ENCODE results near the gene ABHD16B.
"Not testable (repeated sequence)": the region's sequence is repeated elsewhere in the genome, so short reads cannot be mapped to it uniquely, and the experiment has no call there.

The ABHD16B gene

GRCh38 chr20:63873477-63873971 lies 12.2 kb downstream of the ABHD16B start:
- Mint-ChIP-seq H3K4me1 (peaks cover 11% of the 10 kb centered on the region), H3K36me3 (ENCODE audit: low read depth) (peaks cover 41% of the 10 kb centered on the region), H3K4me3 (peak overlapping the region; percentile 26), H3K27me3 (no peaks in the 10 kb centered on the region), H3K27ac (peak overlapping the region; percentile 91), H3K9me3 (no peaks in the 10 kb centered on the region)
- ATAC-seq (peak; percentile 98), DNase-seq (no peak)

- H3K4me3 Mint-ChIP-seq, H3K27me3 Mint-ChIP-seq, H3K27ac Mint-ChIP-seq, DNase-seq, H3K9me3 Mint-ChIP-seq, ATAC-seq: not testable (repeated sequence)
- peaks cover 41% of the 10 kb centered on the region for H3K36me3 Mint-ChIP-seq (ENCODE audit: low read depth)
- peaks cover 11% of the 10 kb centered on the region for H3K4me1 Mint-ChIP-seq
Measured at GRCh38 chr20:63874241-63874640, 12.9 kb downstream of the ABHD16B start.

- Mint-ChIP-seq H3K4me1 (peaks cover 11% of the 10 kb centered on the region), H3K27me3 (no peaks in the 10 kb centered on the region), H3K27ac (no peak overlapping the region), H3K9me3 (no peaks in the 10 kb centered on the region), H3K36me3 (ENCODE audit: low read depth) (peaks cover 32% of the 10 kb centered on the region), H3K4me3 (no peak overlapping the region)
- DNase-seq (no peak), ATAC-seq (no peak)
Measured at GRCh38 chr20:63876489-63877036, 15.3 kb downstream of the ABHD16B start.

GRCh38 chr20:63877755-63878470 lies 16.6 kb downstream of the ABHD16B start:
- no peak for DNase-seq
- Mint-ChIP-seq H3K36me3 (ENCODE audit: low read depth) (peaks cover 27% of the 10 kb centered on the region), H3K4me1 (peaks cover 8% of the 10 kb centered on the region), H3K27ac (no peak overlapping the region), H3K4me3 (no peak overlapping the region), H3K9me3 (no peaks in the 10 kb centered on the region), H3K27me3 (no peaks in the 10 kb centered on the region)
- no peak for ATAC-seq

- Mint-ChIP-seq H3K4me1 (no peaks in the 10 kb centered on the region), H3K4me3 (no peak overlapping the region), H3K27ac (no peak overlapping the region), H3K9me3 (no peaks in the 10 kb centered on the region), H3K36me3 (ENCODE audit: low read depth) (peaks cover 19% of the 10 kb centered on the region), H3K27me3 (no peaks in the 10 kb centered on the region)
- no peak for ATAC-seq
- no peak for DNase-seq
Measured at GRCh38 chr20:63878899-63879663, 17.8 kb downstream of the ABHD16B start.

- not testable (repeated sequence) for H3K27ac Mint-ChIP-seq; ATAC-seq; DNase-seq; H3K36me3 Mint-ChIP-seq (ENCODE audit: low read depth); H3K4me1 Mint-ChIP-seq; H3K9me3 Mint-ChIP-seq; H3K27me3 Mint-ChIP-seq; H3K4me3 Mint-ChIP-seq
Measured at GRCh38 chr20:63880901-63881300, 19.6 kb downstream of the ABHD16B start.

- H3K9me3 Mint-ChIP-seq, result no peaks in the 10 kb centered on the region
- H3K27me3 Mint-ChIP-seq, result no peaks in the 10 kb centered on the region
- H3K4me1 Mint-ChIP-seq, result peaks cover 9% of the 10 kb centered on the region
- peaks cover 2% of the 10 kb centered on the region for H3K36me3 Mint-ChIP-seq (ENCODE audit: low read depth)
- H3K4me3 Mint-ChIP-seq, result no peak overlapping the region
- ATAC-seq (no peak), DNase-seq (no peak)
- H3K27ac Mint-ChIP-seq, result no peak overlapping the region
Measured at GRCh38 chr20:63881451-63882226, 20.3 kb downstream of the ABHD16B start.

GRCh38 chr20:63882257-63883200 lies 21.2 kb downstream of the ABHD16B start:
- no peaks in the 10 kb centered on the region for H3K27me3 Mint-ChIP-seq
- no peak for ATAC-seq
- no peak overlapping the region for H3K27ac Mint-ChIP-seq
- H3K4me1 Mint-ChIP-seq, result peaks cover 9% of the 10 kb centered on the region
- peaks cover 4% of the 10 kb centered on the region for H3K36me3 Mint-ChIP-seq (ENCODE audit: low read depth)
- DNase-seq, result no peak
- H3K9me3 Mint-ChIP-seq, result no peaks in the 10 kb centered on the region
- no peak overlapping the region for H3K4me3 Mint-ChIP-seq

GRCh38 chr20:63883201-63883593 lies 21.9 kb downstream of the ABHD16B start:
- Mint-ChIP-seq H3K36me3 (ENCODE audit: low read depth) (peaks cover 4% of the 10 kb centered on the region), H3K9me3 (no peaks in the 10 kb centered on the region), H3K27me3 (no peaks in the 10 kb centered on the region), H3K27ac (no peak overlapping the region), H3K4me1 (peaks cover 9% of the 10 kb centered on the region), H3K4me3 (no peak overlapping the region)
- DNase-seq (no peak), ATAC-seq (no peak)

GRCh38 chr20:63884506-63885263 lies 23.4 kb downstream of the ABHD16B start:
- no peak overlapping the region for H3K27ac Mint-ChIP-seq
- peaks cover 10% of the 10 kb centered on the region for H3K36me3 Mint-ChIP-seq (ENCODE audit: low read depth)
- H3K4me3 Mint-ChIP-seq, result no peak overlapping the region
- H3K27me3 Mint-ChIP-seq, result no peaks in the 10 kb centered on the region
- DNase-seq, result no peak
- peak; percentile 33 for ATAC-seq
- peaks cover 9% of the 10 kb centered on the region for H3K4me1 Mint-ChIP-seq
- no peaks in the 10 kb centered on the region for H3K9me3 Mint-ChIP-seq

- ATAC-seq, result peak; percentile 16
- Mint-ChIP-seq H3K27ac (no peak overlapping the region), H3K36me3 (ENCODE audit: low read depth) (peaks cover 16% of the 10 kb centered on the region)
Measured at GRCh38 chr20:63885264-63886053, 24.2 kb downstream of the ABHD16B start.

GRCh38 chr20:63886054-63886419 lies 24.7 kb downstream of the ABHD16B start:
- Mint-ChIP-seq H3K27me3 (no peaks in the 10 kb centered on the region), H3K4me1 (peaks cover 9% of the 10 kb centered on the region), H3K36me3 (ENCODE audit: low read depth) (peaks cover 16% of the 10 kb centered on the region), H3K27ac (no peak overlapping the region), H3K9me3 (no peaks in the 10 kb centered on the region), H3K4me3 (no peak overlapping the region)
- DNase-seq (no peak), ATAC-seq (no peak)

More at GRCh38 chr20:63885264-63886053, 24.2 kb downstream of the ABHD16B start:
- Mint-ChIP-seq H3K9me3 (no peaks in the 10 kb centered on the region), H3K4me1 (peaks cover 9% of the 10 kb centered on the region), H3K27me3 (no peaks in the 10 kb centered on the region), H3K4me3 (no peak overlapping the region)
- DNase-seq, result no peak

Measured in activated naive CD8-positive, alpha-beta T cell treated with anti-CD3 and anti-CD28 coated beads, Interleukin-2, amount 50 U/mL, for 24 hours (primary cell).